K562 (cell line): ENCODE data around the gene DAD1.

Experiments
- TARDBP ChIP-seq: fragments of 450-650 bp; IDR thresholded peaks from 2 replicates; pipeline ENCODE4 v1.6.1; 2016
- XRCC5 ChIP-seq: fragments of 200-400 bp; formaldehyde crosslinking; IDR thresholded peaks from 2 replicates; pipeline ENCODE4 v1.6.1; 2017; ENCODE audit warnings: low read depth, mild to moderate bottlenecking, low read length
- TF ChIP-seq, protein P1 (sequence below), 3 experiments: IDR thresholded peaks in 2 of 3; conservative IDR thresholded peaks in 1 of 3; 2 replicates each; pipeline ENCODE4 v1.5.1; 2011 to 2012; ENCODE audit warnings: low read length in 3 of 3, mild to moderate bottlenecking in 3 of 3, control low read depth in 2 of 3, improper control_type of control experiment in 1 of 3, inconsistent platforms in 1 of 3, low read depth in 1 of 3, mixed read lengths in 1 of 3, moderate library complexity in 1 of 3; ENCODE audit not compliant: insufficient read depth in 2 of 3

- TF ChIP-seq, protein P1, sequence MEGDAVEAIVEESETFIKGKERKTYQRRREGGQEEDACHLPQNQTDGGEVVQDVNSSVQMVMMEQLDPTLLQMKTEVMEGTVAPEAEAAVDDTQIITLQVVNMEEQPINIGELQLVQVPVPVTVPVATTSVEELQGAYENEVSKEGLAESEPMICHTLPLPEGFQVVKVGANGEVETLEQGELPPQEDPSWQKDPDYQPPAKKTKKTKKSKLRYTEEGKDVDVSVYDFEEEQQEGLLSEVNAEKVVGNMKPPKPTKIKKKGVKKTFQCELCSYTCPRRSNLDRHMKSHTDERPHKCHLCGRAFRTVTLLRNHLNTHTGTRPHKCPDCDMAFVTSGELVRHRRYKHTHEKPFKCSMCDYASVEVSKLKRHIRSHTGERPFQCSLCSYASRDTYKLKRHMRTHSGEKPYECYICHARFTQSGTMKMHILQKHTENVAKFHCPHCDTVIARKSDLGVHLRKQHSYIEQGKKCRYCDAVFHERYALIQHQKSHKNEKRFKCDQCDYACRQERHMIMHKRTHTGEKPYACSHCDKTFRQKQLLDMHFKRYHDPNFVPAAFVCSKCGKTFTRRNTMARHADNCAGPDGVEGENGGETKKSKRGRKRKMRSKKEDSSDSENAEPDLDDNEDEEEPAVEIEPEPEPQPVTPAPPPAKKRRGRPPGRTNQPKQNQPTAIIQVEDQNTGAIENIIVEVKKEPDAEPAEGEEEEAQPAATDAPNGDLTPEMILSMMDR (IDR thresholded peaks at IDR 0.05 in 2 of 3, conservative IDR thresholded peaks at IDR 0.05 in 1 of 3; ENCODE audit: insufficient read depth in 2 of 3, low read depth in 1 of 3, low read length in 3 of 3) = no peak
- TF ChIP-seq TARDBP (no peak), XRCC5 (no peak)
Measured at GRCh38 chr14:22559041-22559440, 30.0 kb downstream of the DAD1 start.
